HepG2 (cell line): ENCODE data around the gene LGALS3. TPM values are rescaled to one million over a fixed set of nuclear protein-coding genes. Genes with fewer than 3 reads are reported as not detected.

Experiments
- CEBPG ChIP-seq: IDR thresholded peaks from 2 replicates; pipeline ENCODE4 v1.6.1; 2016
- HOMEZ ChIP-seq: IDR thresholded peaks from 2 replicates; pipeline ENCODE4 v1.6.1; 2016; ENCODE audit warnings: low read depth
- NR2F2 ChIP-seq: IDR thresholded peaks from 2 replicates; pipeline ENCODE4 v1.6.1; 2012; ENCODE audit warnings: low read depth, inconsistent platforms, borderline replicate concordance
- PREB ChIP-seq: sonication (generic); formaldehyde crosslinking; IDR thresholded peaks from 2 replicates; pipeline ENCODE4 v1.4.0; 2020; ENCODE audit warnings: missing genetic modification reagents
- SIN3A ChIP-seq: IDR thresholded peaks from 2 replicates; pipeline ENCODE4 v1.6.1; 2011; ENCODE audit warnings: low read depth, mild to moderate bottlenecking, control low read depth, low read length, borderline replicate concordance
- SUZ12 ChIP-seq: fragments of 150-350 bp; IDR thresholded peaks from 2 replicates; pipeline ENCODE4 v1.6.1; 2014; ENCODE audit warnings: low read depth, low read length
- U2AF1 ChIP-seq: fragments of 200-400 bp; formaldehyde crosslinking; optimal IDR thresholded peaks from 2 replicates; pipeline ENCODE3; 2017; ENCODE audit warnings: mild to moderate bottlenecking, low read depth, low read length
- YEATS2 ChIP-seq: sonication (generic); formaldehyde crosslinking; IDR thresholded peaks from 2 replicates; pipeline ENCODE4 v1.4.0; 2020; ENCODE audit warnings: missing genetic modification reagents, borderline replicate concordance
- ZNF350 ChIP-seq: sonication (generic); formaldehyde crosslinking; IDR thresholded peaks from 2 replicates; pipeline ENCODE4 v1.4.0; 2020; ENCODE audit warnings: mild to moderate bottlenecking, low read depth, missing genetic modification reagents, borderline replicate concordance
- ZNF691 ChIP-seq: sonication (generic); formaldehyde crosslinking; IDR thresholded peaks from 2 replicates; pipeline ENCODE4 v1.4.0; 2020; ENCODE audit warnings: missing genetic modification reagents, low read depth, mild to moderate bottlenecking, borderline replicate concordance
- ZNF768 ChIP-seq: sonication (generic); formaldehyde crosslinking; IDR thresholded peaks from 2 replicates; pipeline ENCODE4 v1.4.0; 2020; ENCODE audit warnings: missing genetic modification reagents
- polyA plus RNA-seq, 8 experiments: library from polyadenylated mRNA; depleted of rRNA in 3 of 8; stranded (reverse) in 7 of 8; unstranded in 1 of 8; fragments of >200 nt; fragmentation: Illumina TruSeq in 4 of 8; extraction: Trizol in 4 of 8; gene quantifications; 2 replicates each; pipeline versions ENCODE4 v1.2.1 to v1.2.3, GENCODE V29; 2011 to 2016; ENCODE audit warnings: low read depth in 4 of 8, missing spikeins in 1 of 8, mixed read lengths in 1 of 8; ENCODE audit not compliant: insufficient read depth in 1 of 8
- total RNA-seq, 5 experiments: library from RNA; depleted of rRNA; stranded (reverse); fragments of >200 nt; fragmentation: Illumina TruSeq; extraction: Trizol; gene quantifications; 2 replicates each; pipeline ENCODE4 v1.2.3, GENCODE V29; 2016; ENCODE audit warnings: low read depth in 1 of 5
- TF ChIP-seq, protein P1 (sequence below), 2 experiments: fragments of 450-650 bp in 1 of 2; sonication (generic) in 1 of 2; formaldehyde crosslinking in 1 of 2; IDR thresholded peaks; 2 replicates each; pipeline versions ENCODE4 v1.6.1 to v1.8.0; 2016 to 2022; ENCODE audit warnings: antibody characterized with exemption in 1 of 2, mild to moderate bottlenecking in 1 of 2, missing genetic modification reagents in 1 of 2
- TF ChIP-seq, protein P2 (sequence below): sonication (generic); formaldehyde crosslinking; IDR thresholded peaks from 2 replicates; pipeline ENCODE4 v1.5.0; 2020; ENCODE audit warnings: mild to moderate bottlenecking, missing genetic modification reagents

LGALS3 gene
- total and polyA plus RNA-seq, 2 of the 13 experiments (the other 11 are each of a cell fraction or from before 2014, with no cell fraction given): 5.0 to 97.4 TPM

DNA sequence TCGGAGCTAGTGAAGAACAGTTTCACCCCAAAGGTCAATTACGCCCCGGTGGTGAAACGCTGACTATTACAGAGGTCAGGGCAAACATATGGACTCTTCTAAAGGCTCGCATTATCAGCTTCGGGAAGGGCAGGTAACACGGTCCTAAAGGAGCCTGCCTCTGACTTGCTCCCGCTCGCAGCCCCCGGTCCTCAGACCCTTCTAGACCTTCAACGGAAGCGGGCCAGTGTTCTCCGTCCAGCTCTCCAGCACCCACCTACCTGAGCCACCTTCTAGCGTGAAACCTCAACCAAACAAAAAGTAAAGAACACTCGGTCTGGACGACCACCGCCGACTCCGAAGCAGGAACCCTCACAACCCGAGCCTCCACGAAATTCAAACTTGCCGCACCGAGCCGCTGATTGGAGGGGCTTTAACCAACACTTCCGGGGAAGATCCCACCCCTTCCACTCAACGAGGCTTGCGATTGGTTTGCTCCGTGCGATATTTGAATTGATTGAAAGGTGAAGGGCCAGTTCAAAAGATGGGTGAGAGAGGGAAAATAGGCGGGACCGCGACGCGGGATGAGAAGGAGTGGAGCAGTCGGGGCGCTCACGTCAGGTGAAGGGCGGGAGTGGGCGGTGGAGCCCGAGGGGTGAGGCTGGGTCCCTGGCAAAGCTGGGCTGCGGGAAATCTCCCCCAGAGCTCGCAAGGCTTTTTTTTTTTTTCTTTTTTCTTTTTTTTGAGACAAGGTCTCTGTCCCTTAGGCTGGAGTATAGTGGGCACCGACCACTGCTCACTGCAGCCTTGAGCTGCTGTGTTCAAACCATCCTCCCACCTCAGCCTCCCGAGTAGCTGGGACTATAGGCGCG, 62.4 kb downstream of the LGALS3 start, which contains the start of gene DLGAP5 (continued):
- TF ChIP-seq, protein P1, sequence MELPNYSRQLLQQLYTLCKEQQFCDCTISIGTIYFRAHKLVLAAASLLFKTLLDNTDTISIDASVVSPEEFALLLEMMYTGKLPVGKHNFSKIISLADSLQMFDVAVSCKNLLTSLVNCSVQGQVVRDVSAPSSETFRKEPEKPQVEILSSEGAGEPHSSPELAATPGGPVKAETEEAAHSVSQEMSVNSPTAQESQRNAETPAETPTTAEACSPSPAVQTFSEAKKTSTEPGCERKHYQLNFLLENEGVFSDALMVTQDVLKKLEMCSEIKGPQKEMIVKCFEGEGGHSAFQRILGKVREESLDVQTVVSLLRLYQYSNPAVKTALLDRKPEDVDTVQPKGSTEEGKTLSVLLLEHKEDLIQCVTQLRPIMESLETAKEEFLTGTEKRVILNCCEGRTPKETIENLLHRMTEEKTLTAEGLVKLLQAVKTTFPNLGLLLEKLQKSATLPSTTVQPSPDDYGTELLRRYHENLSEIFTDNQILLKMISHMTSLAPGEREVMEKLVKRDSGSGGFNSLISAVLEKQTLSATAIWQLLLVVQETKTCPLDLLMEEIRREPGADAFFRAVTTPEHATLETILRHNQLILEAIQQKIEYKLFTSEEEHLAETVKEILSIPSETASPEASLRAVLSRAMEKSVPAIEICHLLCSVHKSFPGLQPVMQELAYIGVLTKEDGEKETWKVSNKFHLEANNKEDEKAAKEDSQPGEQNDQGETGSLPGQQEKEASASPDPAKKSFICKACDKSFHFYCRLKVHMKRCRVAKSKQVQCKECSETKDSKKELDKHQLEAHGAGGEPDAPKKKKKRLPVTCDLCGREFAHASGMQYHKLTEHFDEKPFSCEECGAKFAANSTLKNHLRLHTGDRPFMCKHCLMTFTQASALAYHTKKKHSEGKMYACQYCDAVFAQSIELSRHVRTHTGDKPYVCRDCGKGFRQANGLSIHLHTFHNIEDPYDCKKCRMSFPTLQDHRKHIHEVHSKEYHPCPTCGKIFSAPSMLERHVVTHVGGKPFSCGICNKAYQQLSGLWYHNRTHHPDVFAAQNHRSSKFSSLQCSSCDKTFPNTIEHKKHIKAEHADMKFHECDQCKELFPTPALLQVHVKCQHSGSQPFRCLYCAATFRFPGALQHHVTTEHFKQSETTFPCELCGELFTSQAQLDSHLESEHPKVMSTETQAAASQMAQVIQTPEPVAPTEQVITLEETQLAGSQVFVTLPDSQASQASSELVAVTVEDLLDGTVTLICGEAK (IDR thresholded peaks at IDR 0.05): peak; percentile 47
- TF ChIP-seq, protein P1 (CRISPR knock-in tag; IDR thresholded peaks at IDR 0.05): no peak
- peak; percentile 65; the same call in 1 of the 2 replicates for TF ChIP-seq ZNF350 (CRISPR knock-in tag)
- TF ChIP-seq CEBPG (CRISPR knock-in tag): no peak
- TF ChIP-seq NR2F2: peak; percentile 52; the same call in 1 of the 2 replicates
- no peak for TF ChIP-seq U2AF1
- TF ChIP-seq YEATS2 (CRISPR knock-in tag): peak; percentile 72; the same call in 1 of the 2 replicates
- peak; percentile 99 for TF ChIP-seq SIN3A
- TF ChIP-seq HOMEZ (CRISPR knock-in tag): no peak; the same call in 1 of the 2 replicates
- no peak for TF ChIP-seq ZNF768
- TF ChIP-seq, protein P2, sequence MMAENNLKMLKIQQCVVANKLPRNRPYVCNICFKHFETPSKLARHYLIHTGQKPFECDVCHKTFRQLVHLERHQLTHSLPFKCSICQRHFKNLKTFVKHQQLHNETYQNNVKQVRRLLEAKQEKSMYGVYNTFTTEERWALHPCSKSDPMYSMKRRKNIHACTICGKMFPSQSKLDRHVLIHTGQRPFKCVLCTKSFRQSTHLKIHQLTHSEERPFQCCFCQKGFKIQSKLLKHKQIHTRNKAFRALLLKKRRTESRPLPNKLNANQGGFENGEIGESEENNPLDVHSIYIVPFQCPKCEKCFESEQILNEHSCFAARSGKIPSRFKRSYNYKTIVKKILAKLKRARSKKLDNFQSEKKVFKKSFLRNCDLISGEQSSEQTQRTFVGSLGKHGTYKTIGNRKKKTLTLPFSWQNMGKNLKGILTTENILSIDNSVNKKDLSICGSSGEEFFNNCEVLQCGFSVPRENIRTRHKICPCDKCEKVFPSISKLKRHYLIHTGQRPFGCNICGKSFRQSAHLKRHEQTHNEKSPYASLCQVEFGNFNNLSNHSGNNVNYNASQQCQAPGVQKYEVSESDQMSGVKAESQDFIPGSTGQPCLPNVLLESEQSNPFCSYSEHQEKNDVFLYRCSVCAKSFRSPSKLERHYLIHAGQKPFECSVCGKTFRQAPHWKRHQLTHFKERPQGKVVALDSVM (CRISPR knock-in tag): peak; percentile 97
- TF ChIP-seq PREB (CRISPR knock-in tag): no peak
- no peak for TF ChIP-seq SUZ12
- no peak; the same call in 1 of the 2 replicates for TF ChIP-seq ZNF691 (CRISPR knock-in tag)
